NAMALWA (cell line): ENCODE results near the gene ABCA13.

Experiments used
- DNase-seq: peaks from one replicate; pipeline ENCODE4 v3.0.0-alpha.2; 2015; ENCODE audit warnings: low spot score

Gene ABCA13

DNA sequence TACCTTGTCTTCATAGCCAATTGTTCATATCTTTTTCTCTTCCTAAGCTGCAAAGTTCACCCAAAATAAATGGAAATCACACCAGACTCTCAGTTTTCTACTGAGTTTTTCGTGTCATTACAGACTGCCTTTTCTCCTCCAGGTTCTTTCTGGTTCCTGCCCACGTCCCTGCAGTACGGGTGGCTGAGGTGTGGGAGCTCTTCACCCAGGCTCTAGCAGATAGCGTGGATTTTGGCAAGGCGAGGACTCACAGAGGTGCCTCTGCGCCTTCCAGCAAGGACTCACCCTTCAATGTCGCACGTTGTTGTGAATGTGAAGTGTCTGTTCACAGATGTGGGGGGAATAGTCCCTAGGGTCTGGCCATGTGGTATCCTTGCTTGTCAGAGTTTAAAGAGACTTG, 71.6 kb downstream of the ABCA13 start:
- DNase-seq = no peak

DNA sequence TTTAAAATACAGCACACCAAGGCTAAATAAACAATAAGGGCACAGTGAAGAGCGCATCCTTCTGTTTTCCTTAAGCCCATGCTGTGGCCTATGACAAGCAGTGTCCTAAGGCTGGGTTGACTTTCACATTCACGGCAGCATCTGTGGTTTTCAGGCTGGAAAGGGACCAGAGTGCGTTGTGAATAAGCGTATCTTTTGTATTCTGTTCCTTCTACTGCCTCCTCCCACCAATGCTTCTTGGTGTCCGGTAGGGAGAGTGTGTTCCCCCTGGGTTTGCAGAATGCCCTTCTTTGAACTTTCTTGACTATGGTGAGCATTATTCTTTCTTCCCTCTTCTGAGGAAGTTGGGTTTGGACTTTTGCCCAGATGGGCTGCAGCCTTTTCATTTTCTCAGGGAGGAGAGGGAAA, 73.6 kb downstream of the ABCA13 start:
- DNase-seq = no peak

DNA sequence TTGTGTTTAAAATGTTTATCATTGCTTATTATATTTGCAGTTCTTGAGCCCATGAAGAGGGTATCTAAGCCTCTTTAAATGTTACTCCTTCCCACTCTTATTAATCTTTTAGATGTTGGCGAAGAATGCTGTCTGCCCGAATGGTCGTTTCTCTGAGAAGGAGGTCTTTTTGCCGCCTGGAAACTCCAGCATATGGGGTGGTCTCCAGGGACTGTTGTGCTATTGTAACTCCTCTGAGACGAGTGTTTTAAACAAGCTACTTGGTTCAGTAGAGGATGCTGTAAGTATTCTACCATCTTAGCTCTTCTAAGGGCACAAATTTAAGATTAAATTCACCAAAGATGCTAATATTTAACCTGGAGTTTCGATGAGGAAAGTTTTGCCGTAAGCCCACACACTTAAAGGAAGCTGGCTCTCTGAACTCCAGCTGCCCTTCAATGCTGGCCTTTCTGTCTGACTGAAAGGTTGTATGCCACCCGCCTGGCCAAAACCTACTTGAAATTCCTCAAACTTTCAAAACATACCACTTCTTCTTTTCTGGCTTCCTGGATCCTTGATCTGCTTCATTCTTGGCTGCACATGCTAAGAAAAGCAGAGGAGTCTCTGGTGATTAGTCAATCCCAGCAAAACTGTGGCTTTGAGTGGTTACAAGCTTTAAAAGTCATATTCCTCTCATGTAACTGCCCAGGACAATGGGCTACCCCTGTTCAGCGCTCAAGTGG, 74.7 kb downstream of the ABCA13 start:
- DNase-seq = no peak

DNA sequence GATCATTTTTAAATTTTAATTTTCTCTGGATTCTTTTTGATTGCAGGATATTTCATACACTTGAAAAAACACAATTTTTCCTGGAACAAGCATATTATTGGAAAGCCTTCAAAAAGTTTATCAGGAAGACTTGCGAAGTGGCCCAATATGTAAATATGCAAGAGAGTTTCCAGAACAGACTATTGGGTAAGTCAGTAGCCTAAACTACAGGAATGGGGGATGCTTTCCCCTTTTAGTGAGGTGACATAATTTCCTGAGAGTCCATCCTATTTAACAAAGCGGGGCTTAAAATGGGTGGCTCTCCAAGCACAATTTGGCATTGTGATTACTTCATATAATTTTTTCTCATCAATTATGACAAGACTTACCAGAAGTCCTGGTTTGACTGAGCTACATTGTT, 77.9 kb downstream of the ABCA13 start:
- no peak for DNase-seq

DNA sequence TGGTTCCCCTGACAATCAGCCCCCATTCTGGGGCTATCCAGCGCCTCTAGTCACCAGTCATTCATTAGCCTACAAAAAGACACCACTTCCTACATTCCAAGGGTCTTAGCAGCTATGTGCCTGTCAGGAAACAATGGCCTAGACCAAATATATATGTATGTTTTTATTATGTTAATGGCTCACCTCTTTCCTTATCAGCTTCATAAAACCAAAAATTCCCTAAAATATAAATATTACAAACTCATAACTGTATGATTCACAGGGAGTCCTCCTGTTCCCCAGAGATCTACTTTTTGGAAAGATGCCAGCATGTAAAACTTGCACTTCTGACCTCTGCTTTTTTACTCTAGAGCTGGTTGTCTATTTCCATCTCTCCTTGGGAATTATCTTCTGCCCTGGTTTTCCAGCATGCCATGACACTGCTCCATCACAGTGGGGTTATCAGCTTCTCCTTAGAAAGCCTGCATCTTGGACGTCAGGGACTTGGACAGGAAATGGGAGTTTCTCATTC, 79.2 kb downstream of the ABCA13 start:
- DNase-seq = no peak

DNA sequence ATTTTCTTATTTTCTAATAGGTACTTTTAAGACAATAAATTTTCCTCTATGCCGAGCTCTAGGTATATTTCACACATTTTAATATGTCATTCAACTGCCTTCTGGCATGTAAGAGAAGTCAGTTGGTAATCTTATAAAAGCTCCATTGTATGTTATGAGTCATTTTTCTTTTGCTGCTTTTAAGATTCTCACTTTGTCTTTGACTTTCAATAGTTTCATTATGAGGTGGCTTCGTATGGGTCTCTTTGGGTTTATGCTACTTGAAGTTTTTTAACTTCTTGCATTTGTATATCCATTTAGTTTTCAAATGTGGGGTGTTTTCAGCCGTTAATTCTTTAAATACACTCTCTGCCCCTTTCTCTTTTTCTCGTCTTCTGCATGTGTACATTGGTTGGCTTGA, 80.5 kb downstream of the ABCA13 start:
- DNase-seq = no peak

DNA sequence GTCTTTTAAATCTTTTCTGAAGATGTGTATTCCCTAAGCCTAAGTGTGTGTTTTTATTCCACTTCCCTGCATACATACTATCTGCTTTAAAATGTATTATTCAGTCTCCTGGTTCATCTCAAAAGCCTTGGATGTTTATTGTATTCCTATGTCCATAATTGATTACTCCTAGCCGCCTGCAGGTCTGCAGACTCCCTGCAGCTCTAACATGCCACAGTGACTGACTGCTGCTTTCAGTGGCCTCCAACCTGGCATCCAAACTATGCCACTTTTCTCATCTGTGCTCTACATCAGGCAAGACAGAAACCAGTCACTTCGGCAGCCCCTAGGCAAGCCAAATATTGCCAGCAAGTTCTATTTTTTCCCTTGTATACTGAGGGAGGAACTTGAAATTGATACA, 81.7 kb downstream of the ABCA13 start:
- no peak for DNase-seq

DNA sequence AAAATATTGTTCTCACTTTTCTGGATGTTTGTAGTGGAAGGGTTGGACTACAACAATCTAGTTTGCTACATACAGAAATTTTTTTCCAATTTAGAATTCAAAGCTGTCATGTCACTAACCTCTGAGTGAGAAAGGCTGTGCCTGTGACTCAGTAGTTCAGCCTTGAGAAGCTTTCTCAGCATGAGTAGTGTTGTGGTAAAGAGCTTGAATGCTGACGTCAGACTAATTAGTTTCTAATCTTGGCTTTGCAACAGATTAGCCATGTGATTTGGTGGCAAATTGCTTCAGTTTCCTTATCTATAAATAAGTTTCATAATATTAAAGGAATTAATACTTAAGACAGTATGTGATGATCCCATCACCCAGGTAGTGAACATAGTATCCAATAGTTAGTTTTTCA, 83.8 kb downstream of the ABCA13 start:
- DNase-seq = no peak

DNA sequence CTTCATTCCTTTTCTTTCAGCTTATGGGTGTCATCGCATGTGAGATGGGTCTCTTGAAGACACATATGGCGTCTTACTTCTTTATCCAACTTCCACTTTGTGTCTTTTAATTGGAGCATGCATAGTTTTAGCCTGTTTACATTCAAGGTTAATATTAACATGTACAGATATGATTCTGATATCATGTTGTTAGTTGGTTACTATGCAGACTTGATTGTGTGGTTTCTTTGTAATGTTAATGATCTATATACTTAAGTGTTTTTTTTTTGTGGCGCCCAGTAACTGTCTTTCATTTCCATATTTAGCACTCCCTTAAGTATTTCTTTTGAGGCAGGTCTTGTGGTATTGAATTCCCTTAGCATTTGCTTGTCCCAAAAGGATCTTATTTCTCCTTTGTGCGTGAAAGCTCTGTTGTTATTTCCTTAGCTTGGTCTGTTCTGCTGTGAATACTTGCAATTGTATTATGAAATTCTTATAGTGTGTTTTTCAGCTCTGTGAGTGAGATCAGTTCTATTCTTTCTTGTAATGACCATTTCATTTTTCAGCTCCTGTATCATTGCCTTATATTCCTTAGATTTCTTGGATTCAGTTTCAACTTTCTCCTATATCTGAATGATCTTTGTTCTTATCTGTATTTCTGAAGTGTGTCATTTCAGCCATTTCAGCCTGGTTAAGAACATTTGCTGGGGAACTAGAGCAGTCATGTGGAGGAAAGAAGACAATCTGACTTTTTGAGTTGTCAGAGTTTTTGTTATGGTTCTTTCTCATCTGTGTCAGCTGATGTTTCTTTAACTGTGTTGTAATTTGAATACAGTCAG, 88.4 kb downstream of the ABCA13 start:
- DNase-seq = no peak

DNA sequence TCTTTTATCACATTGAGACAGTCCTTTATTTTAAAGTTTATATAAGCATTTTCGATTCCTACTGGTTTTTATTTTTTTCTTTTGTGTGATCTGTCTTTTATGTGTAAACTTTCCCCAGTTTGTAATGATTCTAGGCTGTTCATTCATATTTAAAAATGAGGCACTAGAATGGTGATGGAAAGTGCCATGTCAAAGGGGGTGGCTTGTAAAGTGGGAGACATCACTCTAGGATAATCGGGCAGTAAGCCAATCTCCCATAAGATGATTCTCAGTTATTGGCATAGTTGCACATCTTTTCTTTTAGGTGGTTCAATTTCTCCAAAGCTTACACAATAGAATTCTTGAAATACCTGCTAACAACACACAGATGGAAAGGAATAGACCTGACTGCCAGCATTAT, 90.4 kb downstream of the ABCA13 start:
- DNase-seq = no peak

DNA sequence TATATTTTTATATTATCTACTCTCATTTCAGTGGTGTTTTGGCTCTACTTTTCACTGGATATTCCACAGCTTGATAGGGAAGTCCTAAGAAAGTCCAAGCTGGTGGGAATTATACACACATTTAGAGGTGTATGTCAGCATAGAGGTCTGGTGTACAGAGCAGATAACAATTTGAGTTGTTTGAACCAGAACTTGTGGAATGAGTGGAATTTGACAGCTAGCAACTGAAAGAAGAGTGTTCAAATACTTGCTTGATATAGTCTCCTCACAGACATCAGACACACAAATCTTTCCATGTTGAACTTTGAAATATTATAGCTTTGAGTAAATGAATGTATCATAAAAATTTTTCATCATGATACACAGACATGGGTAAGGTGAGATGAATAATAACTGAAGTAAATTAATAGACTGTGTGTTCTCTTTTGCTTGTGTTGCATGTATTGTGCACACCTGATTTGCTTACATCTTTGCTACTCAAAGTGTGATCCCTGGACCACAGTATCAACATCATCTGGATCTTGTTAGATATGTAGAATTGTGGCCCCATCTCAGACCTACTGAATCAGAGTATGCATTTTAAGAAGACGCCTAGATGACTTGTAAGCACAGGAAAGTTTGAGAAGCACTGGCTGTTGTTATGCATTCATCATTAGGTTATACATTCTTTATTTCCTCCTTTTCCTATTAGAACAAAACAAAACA, 91.5 kb downstream of the ABCA13 start:
- no peak for DNase-seq

DNA sequence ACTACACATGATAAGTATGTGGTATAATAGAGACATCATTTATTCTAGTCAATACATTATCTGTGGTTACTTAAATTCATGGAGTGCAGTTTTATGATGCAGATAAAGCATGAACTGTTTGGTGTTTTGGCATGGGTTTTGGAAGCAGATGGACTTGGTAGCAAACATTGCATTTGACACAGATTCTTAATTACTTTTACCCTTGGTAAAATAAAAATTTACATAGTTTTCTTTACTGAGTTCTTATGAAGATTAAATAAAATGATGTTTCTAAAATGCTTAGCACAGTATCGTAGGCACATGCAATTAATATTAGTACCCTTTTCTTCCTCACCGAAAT, 92.0 kb downstream of the ABCA13 start:
- no peak for DNase-seq

DNA sequence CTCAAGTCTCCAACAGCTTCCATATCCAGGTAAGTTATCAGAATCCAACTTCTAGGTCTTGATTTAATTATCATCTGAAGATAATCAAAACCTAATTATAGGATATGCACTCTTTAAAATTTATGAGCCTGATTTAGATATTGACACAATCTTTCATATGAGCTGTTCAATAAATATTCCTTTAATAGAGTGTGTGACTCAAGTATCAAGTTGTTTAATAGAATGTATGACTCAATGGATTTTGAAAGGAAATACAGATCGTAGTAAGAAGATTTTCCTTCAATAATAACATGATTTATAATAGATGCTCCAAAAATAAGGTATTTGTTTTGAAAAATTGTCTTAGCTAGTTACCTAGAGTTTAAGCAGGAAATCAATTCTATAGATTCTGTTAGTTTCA, 97.8 kb downstream of the ABCA13 start:
- no peak for DNase-seq

DNA sequence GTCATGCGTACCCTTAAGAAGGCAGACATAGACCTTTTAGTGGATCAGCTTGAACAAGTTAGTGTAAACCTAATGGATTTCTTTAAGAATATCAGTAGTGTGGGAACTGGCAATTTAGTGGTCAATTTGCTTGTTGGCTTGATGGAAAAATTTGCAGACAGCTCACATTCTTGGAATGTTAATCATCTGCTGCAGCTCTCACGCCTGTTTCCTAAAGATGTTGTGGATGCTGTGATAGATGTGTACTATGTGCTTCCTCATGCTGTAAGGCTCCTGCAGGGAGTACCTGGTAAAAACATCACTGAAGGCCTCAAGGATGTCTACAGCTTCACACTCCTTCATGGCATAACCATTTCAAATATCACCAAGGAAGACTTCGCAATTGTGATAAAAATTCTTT, 103.4 kb downstream of the ABCA13 start:
- DNase-seq = no peak

DNA sequence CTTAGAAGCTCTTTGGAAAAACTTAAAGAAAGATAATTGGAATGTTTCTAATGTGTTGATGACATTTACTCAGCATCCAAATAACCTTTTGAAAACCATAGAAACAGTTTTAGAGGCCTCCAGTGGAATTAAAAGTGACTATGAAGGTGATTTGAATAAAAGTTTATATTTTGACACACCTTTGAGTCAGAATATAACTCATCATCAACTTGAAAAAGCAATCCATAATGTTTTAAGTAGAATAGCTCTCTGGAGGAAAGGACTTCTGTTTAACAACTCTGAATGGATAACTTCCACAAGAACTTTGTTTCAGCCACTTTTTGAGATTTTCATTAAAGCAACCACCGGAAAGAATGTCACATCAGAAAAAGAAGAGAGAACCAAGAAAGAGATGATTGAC, 108.2 kb downstream of the ABCA13 start:
- no peak for DNase-seq

DNA sequence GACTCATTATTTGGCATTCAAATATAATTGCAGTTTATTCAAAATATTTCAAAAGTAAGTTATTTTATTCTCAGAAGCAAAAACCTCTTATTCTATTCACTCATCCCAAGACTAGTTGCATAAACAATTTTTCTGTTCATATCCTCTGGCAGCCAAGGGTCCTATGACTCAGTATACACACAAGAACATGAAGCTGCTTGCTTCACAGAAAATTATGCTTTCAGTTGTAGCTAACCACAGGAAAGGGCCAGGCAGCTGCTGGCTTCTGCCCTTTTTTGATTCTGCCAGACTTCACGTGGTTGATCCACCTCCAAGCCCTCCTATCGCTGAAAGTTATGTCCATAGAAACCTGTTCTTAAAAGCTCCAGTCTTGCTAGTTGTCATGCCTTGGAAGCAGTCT, 108.8 kb downstream of the ABCA13 start:
- DNase-seq = no peak

DNA sequence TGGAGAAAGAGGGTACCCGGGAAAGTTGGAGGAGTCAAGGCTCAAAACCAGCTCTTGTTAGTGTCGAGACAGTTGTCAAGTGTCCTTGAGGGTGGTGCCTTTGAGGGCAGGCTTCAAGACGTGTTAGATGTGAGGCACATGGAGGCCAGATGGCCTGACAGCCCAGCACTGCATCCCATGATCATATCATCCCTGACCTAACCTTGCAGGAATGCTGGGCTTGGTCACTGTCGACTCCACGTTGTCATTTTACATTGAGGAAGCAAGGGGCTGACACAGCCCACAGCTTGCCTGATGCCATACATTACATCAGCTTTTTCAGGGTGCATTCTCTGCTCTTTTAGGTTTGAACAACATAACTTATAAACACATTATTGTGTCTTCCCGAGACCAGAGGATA, 114.1 kb downstream of the ABCA13 start:
- DNase-seq = no peak

DNA sequence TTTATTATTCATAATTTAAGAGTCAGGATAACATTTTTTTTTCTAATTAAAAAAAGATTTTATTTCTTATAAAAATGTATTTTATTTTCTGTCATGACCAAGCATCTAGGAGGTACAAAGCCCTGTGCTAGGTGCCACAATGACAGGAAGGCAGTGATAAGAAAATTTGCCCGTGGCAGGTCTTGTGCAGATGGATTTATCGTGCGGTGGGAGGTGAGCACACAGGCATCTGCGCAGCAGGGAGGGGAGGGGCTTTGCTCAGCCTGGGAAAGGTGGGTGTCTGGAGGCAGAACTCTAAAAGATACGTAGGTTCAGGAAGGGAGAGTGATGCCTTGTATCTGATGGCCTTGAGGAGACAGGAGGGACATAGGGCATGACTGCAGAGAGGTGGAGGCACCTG, 115.6 kb downstream of the ABCA13 start:
- no peak for DNase-seq

DNA sequence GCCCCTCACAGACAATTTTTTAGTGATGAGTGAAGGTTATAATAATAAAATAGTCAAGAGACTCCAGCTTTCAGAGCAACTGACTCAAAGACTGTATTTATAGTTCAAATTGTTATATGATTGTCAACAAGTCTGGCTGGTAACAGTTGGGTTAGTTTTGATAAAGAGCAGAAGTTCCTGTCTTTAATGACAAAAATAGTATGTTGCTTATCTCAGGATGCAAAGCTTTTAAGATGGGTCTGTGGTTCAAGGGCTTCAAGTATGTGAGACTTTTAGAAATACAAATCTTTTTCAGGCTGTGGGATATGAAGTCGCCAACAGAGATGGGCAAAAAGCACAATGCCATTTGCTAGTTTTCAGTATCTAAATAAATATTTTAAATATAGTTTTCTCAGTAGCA, 118.4 kb downstream of the ABCA13 start:
- no peak for DNase-seq

DNA sequence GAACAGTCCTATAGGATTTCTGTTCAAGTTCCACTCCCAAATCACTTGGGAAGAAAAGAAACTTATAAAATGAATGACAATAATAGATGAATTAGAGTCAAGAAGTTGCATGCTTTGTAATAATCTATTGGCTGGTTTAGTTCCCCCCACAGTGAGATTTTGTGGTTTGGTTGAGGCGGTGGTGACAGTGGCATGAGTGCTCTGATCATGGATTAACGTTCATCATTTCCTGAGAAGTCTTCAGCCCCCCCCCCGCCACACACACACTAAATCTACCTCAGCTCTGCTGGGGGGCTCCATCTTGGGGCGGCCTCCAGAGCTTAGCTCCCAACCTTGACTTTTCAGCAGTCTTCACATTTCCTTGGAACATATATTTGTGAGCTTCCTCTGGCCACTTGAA, 121.7 kb downstream of the ABCA13 start:
- DNase-seq = no peak

DNA sequence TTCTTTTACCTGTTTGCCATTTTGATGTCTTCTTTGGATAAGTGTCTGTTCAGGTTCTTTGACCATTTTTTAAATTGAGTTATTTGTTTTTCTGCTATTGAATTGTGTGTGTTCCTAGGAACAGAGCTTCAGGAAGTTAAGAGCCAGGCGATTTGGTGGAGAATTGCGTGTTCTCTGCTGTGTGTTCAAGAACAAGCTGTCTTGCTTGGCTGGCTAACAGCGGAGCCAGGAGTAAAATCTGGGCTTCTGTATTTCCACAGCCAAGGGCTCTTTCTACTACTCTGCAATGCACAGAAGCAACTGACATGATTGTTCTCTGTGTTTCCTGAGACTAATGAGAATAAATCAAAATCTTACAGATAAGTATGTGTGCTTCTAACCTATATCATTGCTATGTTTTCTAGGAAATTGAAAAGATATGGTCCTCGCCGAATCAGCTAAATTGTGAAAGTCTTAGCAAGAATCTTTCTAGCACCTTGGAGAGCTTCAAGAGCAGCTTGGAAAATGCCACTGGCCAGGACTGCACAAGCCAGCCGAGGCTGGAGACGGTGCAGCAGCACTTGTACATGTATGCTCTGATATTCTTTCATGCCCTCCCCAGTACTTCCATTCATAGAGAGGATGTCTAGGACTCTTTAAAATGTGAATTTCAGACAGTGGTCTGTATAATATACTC, 124.2 kb downstream of the ABCA13 start:
- DNase-seq = no peak

DNA sequence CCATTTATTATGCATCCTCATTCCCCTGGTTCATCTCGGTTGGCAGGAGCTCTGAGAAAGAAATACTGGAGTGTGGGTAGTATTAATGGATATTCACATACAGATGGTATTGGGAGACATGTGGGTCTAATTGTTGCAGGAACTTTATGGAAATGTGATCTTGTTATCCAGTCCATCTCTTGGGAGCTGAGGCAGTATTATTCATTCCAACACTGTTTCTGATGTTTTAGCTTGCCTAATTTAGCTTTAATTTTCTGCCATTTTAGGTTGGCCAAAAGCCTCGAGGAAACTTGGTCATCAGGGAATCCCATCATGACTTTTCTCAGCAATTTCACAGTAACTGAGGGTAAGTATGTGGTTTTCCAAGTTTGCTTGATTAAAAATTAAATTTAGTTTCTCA, 125.7 kb downstream of the ABCA13 start:
- DNase-seq = no peak

DNA sequence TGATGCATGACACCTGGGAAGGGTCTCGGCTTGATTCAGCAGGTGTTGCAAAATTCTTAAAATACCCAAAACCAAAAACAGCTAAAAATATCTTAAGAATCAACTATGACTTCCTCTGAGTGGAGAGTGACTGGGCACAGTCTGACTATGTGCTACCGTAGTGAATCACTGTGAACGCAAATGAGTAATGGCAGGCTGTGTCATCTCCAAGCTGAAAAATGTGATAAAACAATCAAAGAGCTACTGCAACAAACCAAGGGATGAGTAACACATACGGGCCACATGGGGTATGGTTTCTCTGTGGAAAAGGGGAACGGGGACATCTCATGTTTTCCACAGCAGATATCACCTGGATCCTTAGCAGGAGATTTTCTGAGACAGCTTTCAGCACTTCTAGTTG, 127.5 kb downstream of the ABCA13 start:
- no peak for DNase-seq
